SK-N-SH (cell line): ENCODE results near the gene MAP3K12.

Source experiments
- CTCF ChIP-seq: fragments of 200-600 bp; sonication (generic); IDR thresholded peaks from 2 replicates; pipeline ENCODE4 v1.6.1; 2017; ENCODE audit warnings: antibody characterized with exemption, mild to moderate bottlenecking, moderate library complexity
- EP300 ChIP-seq, 2 experiments: IDR thresholded peaks; 2 replicates each; pipeline versions ENCODE4 v1.4.0 to v1.6.1; 2012; ENCODE audit warnings: borderline replicate concordance in 1 of 2, low read depth in 1 of 2, low read length in 1 of 2
- GATA2 ChIP-seq: sonication (generic); formaldehyde crosslinking; IDR thresholded peaks from 2 replicates; pipeline ENCODE4 v1.5.0; 2020; ENCODE audit warnings: mild to moderate bottlenecking, missing genetic modification reagents
- REST ChIP-seq: IDR thresholded peaks from 2 replicates; pipeline ENCODE4 v1.6.1; 2012; ENCODE audit warnings: mild to moderate bottlenecking, low read depth, low read length, moderate library complexity

GRCh38 chr12:53510181-53510812, 11.0 kb upstream of the MAP3K12 start:
- no peak for TF ChIP-seq CTCF
- TF ChIP-seq GATA2 (CRISPR knock-in tag) = no peak
- no peak for TF ChIP-seq EP300 (IDR thresholded peaks at IDR 0.05; ENCODE audit: borderline replicate concordance in 1 of 2, low read depth in 1 of 2, low read length in 1 of 2)
- TF ChIP-seq REST = no peak
